ENCODE measurements around the gene ASB7. TPM values are rescaled to one million over a fixed set of nuclear protein-coding genes. Genes with fewer than 3 reads are reported as not detected.
"Not testable (repeated sequence)": the region's sequence is repeated elsewhere in the genome, so short reads cannot be mapped to it uniquely, and the experiment has no call there.

Gene ASB7
- total RNA-seq, 1 donor from 2014 or later = 13.1 TPM

- Mint-ChIP-seq H3K4me1 (ENCODE audit: unreplicated experiment) (no peaks in the 10 kb centered on the region), H3K9me3 (ENCODE audit: unreplicated experiment) (no peaks in the 10 kb centered on the region), H3K4me3 (ENCODE audit: unreplicated experiment) (no peak overlapping the region), H3K27ac (ENCODE audit: unreplicated experiment) (no peak overlapping the region), H3K27me3 (ENCODE audit: unreplicated experiment) (no peaks in the 10 kb centered on the region), H3K36me3 (ENCODE audit: unreplicated experiment) (peaks cover 13% of the 10 kb centered on the region)
- no peak for DNase-seq (ENCODE audit: extremely low spot score, unreplicated experiment)
- TF ChIP-seq CTCF (IDR thresholded peaks at IDR 0.05) = no peak
Observed at GRCh38 chr15:100571592-100572167, 30.7 kb upstream of the ASB7 start.

- no peaks in the 10 kb centered on the region for H3K9me3 Mint-ChIP-seq (ENCODE audit: unreplicated experiment)
- no peak overlapping the region for H3K27ac Mint-ChIP-seq (ENCODE audit: unreplicated experiment)
- no peaks in the 10 kb centered on the region for H3K4me1 Mint-ChIP-seq (ENCODE audit: unreplicated experiment)
- no peak for DNase-seq (ENCODE audit: extremely low spot score, unreplicated experiment)
- peaks cover 13% of the 10 kb centered on the region for H3K36me3 Mint-ChIP-seq (ENCODE audit: unreplicated experiment)
- no peak overlapping the region for H3K4me3 Mint-ChIP-seq (ENCODE audit: unreplicated experiment)
- peak; percentile 59 for TF ChIP-seq CTCF (IDR thresholded peaks at IDR 0.05)
- no peaks in the 10 kb centered on the region for H3K27me3 Mint-ChIP-seq (ENCODE audit: unreplicated experiment)
Observed at GRCh38 chr15:100572362-100572983, 29.9 kb upstream of the ASB7 start.

GRCh38 chr15:100573526-100573925, 28.9 kb upstream of the ASB7 start:
- Mint-ChIP-seq H3K36me3 (ENCODE audit: unreplicated experiment) (peaks cover 13% of the 10 kb centered on the region), H3K4me1 (ENCODE audit: unreplicated experiment) (no peaks in the 10 kb centered on the region), H3K27ac (ENCODE audit: unreplicated experiment) (no peak overlapping the region), H3K9me3 (ENCODE audit: unreplicated experiment) (no peaks in the 10 kb centered on the region), H3K27me3 (ENCODE audit: unreplicated experiment) (no peaks in the 10 kb centered on the region), H3K4me3 (ENCODE audit: unreplicated experiment) (no peak overlapping the region)
- TF ChIP-seq CTCF (IDR thresholded peaks at IDR 0.05) = no peak
- no peak for DNase-seq (ENCODE audit: extremely low spot score, unreplicated experiment)

GRCh38 chr15:100580414-100580813, 22.0 kb upstream of the ASB7 start:
- Mint-ChIP-seq H3K27me3 (ENCODE audit: unreplicated experiment) (no peaks in the 10 kb centered on the region), H3K4me1 (ENCODE audit: unreplicated experiment) (no peaks in the 10 kb centered on the region), H3K27ac (ENCODE audit: unreplicated experiment) (no peak overlapping the region), H3K9me3 (ENCODE audit: unreplicated experiment) (peaks cover 3% of the 10 kb centered on the region), H3K4me3 (ENCODE audit: unreplicated experiment) (no peak overlapping the region), H3K36me3 (ENCODE audit: unreplicated experiment) (no peaks in the 10 kb centered on the region)
- no peak for TF ChIP-seq CTCF (IDR thresholded peaks at IDR 0.05)
- DNase-seq (ENCODE audit: extremely low spot score, unreplicated experiment) = no peak

GRCh38 chr15:100588638-100589242, 13.6 kb upstream of the ASB7 start:
- no peak for DNase-seq (ENCODE audit: extremely low spot score, unreplicated experiment)

GRCh38 chr15:100591163-100591562, 11.2 kb upstream of the ASB7 start:
- not testable (repeated sequence) for H3K9me3 Mint-ChIP-seq (ENCODE audit: unreplicated experiment); H3K36me3 Mint-ChIP-seq (ENCODE audit: unreplicated experiment); H3K27ac Mint-ChIP-seq (ENCODE audit: unreplicated experiment); H3K27me3 Mint-ChIP-seq (ENCODE audit: unreplicated experiment); H3K4me3 Mint-ChIP-seq (ENCODE audit: unreplicated experiment); H3K4me1 Mint-ChIP-seq (ENCODE audit: unreplicated experiment); DNase-seq (ENCODE audit: extremely low spot score, unreplicated experiment)

More at GRCh38 chr15:100588638-100589242, 13.6 kb upstream of the ASB7 start:
- peaks cover 10% of the 10 kb centered on the region for H3K9me3 Mint-ChIP-seq (ENCODE audit: unreplicated experiment)
- H3K27ac Mint-ChIP-seq (ENCODE audit: unreplicated experiment) = no peak overlapping the region
- no peak overlapping the region for H3K4me3 Mint-ChIP-seq (ENCODE audit: unreplicated experiment)
- peaks cover 4% of the 10 kb centered on the region for H3K4me1 Mint-ChIP-seq (ENCODE audit: unreplicated experiment)
- no peak for TF ChIP-seq CTCF (IDR thresholded peaks at IDR 0.05)
- H3K36me3 Mint-ChIP-seq (ENCODE audit: unreplicated experiment) = peaks cover 3% of the 10 kb centered on the region
- no peaks in the 10 kb centered on the region for H3K27me3 Mint-ChIP-seq (ENCODE audit: unreplicated experiment)

Data from osteocyte (in vitro differentiated cells).